ENCODE data around the gene HSPBAP1.

HSPBAP1 gene

DNA sequence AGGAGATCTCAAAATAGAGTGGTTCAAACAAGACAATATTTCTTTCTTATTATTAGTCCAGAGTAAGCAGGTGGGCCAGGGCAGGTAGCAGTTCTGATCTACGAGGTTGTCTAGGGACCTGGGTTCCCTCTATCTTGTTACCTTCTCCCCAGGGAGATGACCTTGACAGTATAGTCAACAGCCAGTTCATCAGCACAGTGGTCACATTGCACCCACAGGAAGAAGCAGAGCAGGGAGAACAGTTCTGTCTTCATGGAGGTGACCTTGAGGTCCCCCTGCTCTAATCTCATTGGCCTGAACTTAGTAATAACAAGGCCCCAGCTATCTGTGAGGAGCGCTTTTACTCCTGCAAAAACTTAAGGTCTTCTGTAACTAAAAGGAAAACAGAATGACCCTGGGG lies 23.0 kb upstream of the HSPBAP1 start:
- no peak overlapping the region for H3K4me3 ChIP-seq (ENCODE audit: low read length)
- no peaks in the 10 kb centered on the region for H4K20me1 ChIP-seq (ENCODE audit: insufficient read depth, low read length)
- H3K27ac ChIP-seq (ENCODE audit: low read length): no peak overlapping the region
- no peak overlapping the region for H3K4me2 ChIP-seq (ENCODE audit: low read depth, low read length)
- no peaks in the 10 kb centered on the region for H3K9me3 ChIP-seq (replicated peaks; ENCODE audit: insufficient read depth, low read length)
- no peaks in the 10 kb centered on the region for H3K9me2 ChIP-seq (replicated peaks; ENCODE audit: insufficient read depth, low read length)
- no peak overlapping the region for H2AFZ ChIP-seq (ENCODE audit: low read length)
- DNase-seq: no peak
- no peaks in the 10 kb centered on the region for H3K27me3 ChIP-seq (replicated peaks; ENCODE audit: insufficient read depth, low read length)
- peaks cover 14% of the 10 kb centered on the region; the same call in 1 of the 2 replicates for H3K4me1 ChIP-seq (ENCODE audit: low read length)
- no peaks in the 10 kb centered on the region for H3K36me3 ChIP-seq (replicated peaks; ENCODE audit: insufficient read depth, low read length)
- H3K79me2 ChIP-seq (ENCODE audit: low read length): no peaks in the 10 kb centered on the region
- H3K9ac ChIP-seq (ENCODE audit: low read length): no peak overlapping the region
- TF ChIP-seq EZH2 (optimal IDR thresholded peaks at IDR 0.05; ENCODE audit: low read depth, low read length): no peak
- H3F3A ChIP-seq (ENCODE audit: insufficient read depth, low read length): 0 out of 2 replicates have a peak, but pooled peaks cover 3% of the 10 kb centered on the region

DNA sequence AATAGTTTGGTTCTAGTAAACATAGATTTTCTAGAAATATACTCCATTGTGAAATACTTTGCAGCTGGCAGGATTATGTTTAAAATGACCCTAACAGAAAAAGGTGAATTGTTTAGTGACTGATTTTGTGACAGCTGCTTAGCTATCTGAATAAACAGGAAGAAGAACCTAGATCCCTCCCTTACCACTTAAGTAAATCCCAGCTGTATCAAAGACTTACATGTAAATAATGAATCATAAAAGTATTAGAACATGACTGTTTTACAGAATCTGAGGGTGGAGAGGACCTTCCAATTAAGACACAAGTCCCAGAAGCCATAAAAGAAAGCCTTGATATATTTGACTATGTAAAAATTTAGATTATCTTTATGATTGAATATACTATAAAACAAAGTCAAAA lies 17.1 kb upstream of the HSPBAP1 start:
- DNase-seq: no peak
- no peaks in the 10 kb centered on the region for H3K9me3 ChIP-seq (replicated peaks; ENCODE audit: insufficient read depth, low read length)
- H3F3A ChIP-seq (ENCODE audit: insufficient read depth, low read length): no peaks in the 10 kb centered on the region
- TF ChIP-seq EZH2phosphoT487 (IDR thresholded peaks at IDR 0.05; ENCODE audit: low read length) (no peak), EZH2 (optimal IDR thresholded peaks at IDR 0.05; ENCODE audit: low read depth, low read length) (no peak)
- TF ChIP-seq, protein P1, sequence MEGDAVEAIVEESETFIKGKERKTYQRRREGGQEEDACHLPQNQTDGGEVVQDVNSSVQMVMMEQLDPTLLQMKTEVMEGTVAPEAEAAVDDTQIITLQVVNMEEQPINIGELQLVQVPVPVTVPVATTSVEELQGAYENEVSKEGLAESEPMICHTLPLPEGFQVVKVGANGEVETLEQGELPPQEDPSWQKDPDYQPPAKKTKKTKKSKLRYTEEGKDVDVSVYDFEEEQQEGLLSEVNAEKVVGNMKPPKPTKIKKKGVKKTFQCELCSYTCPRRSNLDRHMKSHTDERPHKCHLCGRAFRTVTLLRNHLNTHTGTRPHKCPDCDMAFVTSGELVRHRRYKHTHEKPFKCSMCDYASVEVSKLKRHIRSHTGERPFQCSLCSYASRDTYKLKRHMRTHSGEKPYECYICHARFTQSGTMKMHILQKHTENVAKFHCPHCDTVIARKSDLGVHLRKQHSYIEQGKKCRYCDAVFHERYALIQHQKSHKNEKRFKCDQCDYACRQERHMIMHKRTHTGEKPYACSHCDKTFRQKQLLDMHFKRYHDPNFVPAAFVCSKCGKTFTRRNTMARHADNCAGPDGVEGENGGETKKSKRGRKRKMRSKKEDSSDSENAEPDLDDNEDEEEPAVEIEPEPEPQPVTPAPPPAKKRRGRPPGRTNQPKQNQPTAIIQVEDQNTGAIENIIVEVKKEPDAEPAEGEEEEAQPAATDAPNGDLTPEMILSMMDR (IDR thresholded peaks at IDR 0.05; ENCODE audit: low read length): no peak
- H3K27ac ChIP-seq (ENCODE audit: low read length): no peak overlapping the region
- H3K9ac ChIP-seq (ENCODE audit: low read length): no peak overlapping the region
- no peaks in the 10 kb centered on the region for H3K79me2 ChIP-seq (ENCODE audit: low read length)
- no peak overlapping the region for H3K4me3 ChIP-seq (ENCODE audit: low read length)
- H3K9me2 ChIP-seq (replicated peaks; ENCODE audit: insufficient read depth, low read length): no peaks in the 10 kb centered on the region
- no peaks in the 10 kb centered on the region for H3K27me3 ChIP-seq (replicated peaks; ENCODE audit: insufficient read depth, low read length)
- H4K20me1 ChIP-seq (ENCODE audit: insufficient read depth, low read length): no peaks in the 10 kb centered on the region
- no peaks in the 10 kb centered on the region for H3K4me1 ChIP-seq (ENCODE audit: low read length)
- no peaks in the 10 kb centered on the region for H3K36me3 ChIP-seq (replicated peaks; ENCODE audit: insufficient read depth, low read length)
- no peak overlapping the region for H2AFZ ChIP-seq (ENCODE audit: low read length)
- H3K4me2 ChIP-seq (ENCODE audit: low read depth, low read length): no peak overlapping the region

DNA sequence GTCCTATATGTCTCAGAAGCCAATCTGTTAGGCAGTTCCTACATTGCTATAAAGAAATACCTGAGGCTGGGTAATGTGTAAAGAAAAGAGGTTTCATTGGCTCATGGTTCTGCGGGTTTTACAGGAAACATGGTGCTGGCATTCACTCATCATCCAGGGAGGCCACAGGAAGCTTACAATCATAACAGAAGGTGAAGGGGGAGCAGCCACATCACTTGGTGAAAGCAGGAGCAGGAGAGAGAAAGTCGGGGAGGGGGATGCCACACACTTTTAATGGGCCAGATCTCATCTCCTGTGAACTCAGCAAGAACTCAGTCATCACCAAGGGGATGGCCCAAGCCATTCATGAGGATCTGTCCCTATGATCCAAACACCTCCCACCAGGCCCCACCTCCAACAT lies 10.3 kb upstream of the HSPBAP1 start:
- Histone ChIP-seq H3K27me3 (replicated peaks; ENCODE audit: insufficient read depth, low read length) (no peaks in the 10 kb centered on the region), H3K4me2 (ENCODE audit: low read depth, low read length) (no peak overlapping the region), H3K36me3 (replicated peaks; ENCODE audit: insufficient read depth, low read length) (no peaks in the 10 kb centered on the region), H4K20me1 (ENCODE audit: insufficient read depth, low read length) (no peaks in the 10 kb centered on the region), H3K27ac (ENCODE audit: low read length) (no peak overlapping the region), H3F3A (ENCODE audit: insufficient read depth, low read length) (no peaks in the 10 kb centered on the region), H3K9me3 (replicated peaks; ENCODE audit: insufficient read depth, low read length) (no peaks in the 10 kb centered on the region), H3K79me2 (ENCODE audit: low read length) (peaks cover 4% of the 10 kb centered on the region; the same call in 1 of the 2 replicates), H2AFZ (ENCODE audit: low read length) (no peak overlapping the region), H3K9ac (ENCODE audit: low read length) (no peak overlapping the region), H3K9me2 (replicated peaks; ENCODE audit: insufficient read depth, low read length) (no peaks in the 10 kb centered on the region), H3K4me1 (ENCODE audit: low read length) (no peaks in the 10 kb centered on the region), H3K4me3 (ENCODE audit: low read length) (no peak overlapping the region)
- no peak for DNase-seq
- TF ChIP-seq EZH2phosphoT487 (IDR thresholded peaks at IDR 0.05; ENCODE audit: low read length) (no peak), EZH2 (optimal IDR thresholded peaks at IDR 0.05; ENCODE audit: low read depth, low read length) (no peak)
- TF ChIP-seq, protein P1 (IDR thresholded peaks at IDR 0.05; ENCODE audit: low read length): no peak

DNA sequence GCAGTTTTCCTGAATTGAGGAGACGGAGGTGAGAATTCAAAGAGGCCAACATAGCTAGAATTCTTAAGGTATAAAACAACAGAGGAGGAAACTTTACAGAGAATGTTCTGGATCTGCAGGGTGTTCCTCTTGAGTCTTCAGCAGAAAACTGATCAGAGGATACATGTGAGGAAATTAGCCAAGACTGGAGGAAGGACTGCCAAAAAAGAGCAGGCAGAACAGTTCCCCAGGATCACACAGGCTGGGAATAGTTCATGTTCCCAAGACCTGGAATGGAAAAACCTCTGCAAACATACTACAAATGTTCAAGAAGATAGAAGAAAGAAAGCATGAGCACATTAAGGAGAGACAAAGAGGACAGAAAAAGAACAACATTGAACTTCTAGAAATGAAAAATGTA lies 8.7 kb upstream of the HSPBAP1 start:
- no peak overlapping the region for H3K27ac ChIP-seq (ENCODE audit: low read length)
- H2AFZ ChIP-seq (ENCODE audit: low read length): no peak overlapping the region
- no peaks in the 10 kb centered on the region for H3F3A ChIP-seq (ENCODE audit: insufficient read depth, low read length)
- no peaks in the 10 kb centered on the region for H3K9me3 ChIP-seq (replicated peaks; ENCODE audit: insufficient read depth, low read length)
- H3K79me2 ChIP-seq (ENCODE audit: low read length): peaks cover 9% of the 10 kb centered on the region; the same call in 1 of the 2 replicates
- no peak overlapping the region for H3K4me2 ChIP-seq (ENCODE audit: low read depth, low read length)
- no peaks in the 10 kb centered on the region for H3K36me3 ChIP-seq (replicated peaks; ENCODE audit: insufficient read depth, low read length)
- no peaks in the 10 kb centered on the region for H3K4me1 ChIP-seq (ENCODE audit: low read length)
- H3K9ac ChIP-seq (ENCODE audit: low read length): no peak overlapping the region
- H3K4me3 ChIP-seq (ENCODE audit: low read length): no peak overlapping the region
- DNase-seq: no peak
- no peaks in the 10 kb centered on the region for H4K20me1 ChIP-seq (ENCODE audit: insufficient read depth, low read length)
- H3K27me3 ChIP-seq (replicated peaks; ENCODE audit: insufficient read depth, low read length): no peaks in the 10 kb centered on the region
- H3K9me2 ChIP-seq (replicated peaks; ENCODE audit: insufficient read depth, low read length): no peaks in the 10 kb centered on the region
- TF ChIP-seq, protein P1 (IDR thresholded peaks at IDR 0.05; ENCODE audit: low read length): no peak
- TF ChIP-seq EZH2phosphoT487 (IDR thresholded peaks at IDR 0.05; ENCODE audit: low read length) (no peak), EZH2 (optimal IDR thresholded peaks at IDR 0.05; ENCODE audit: low read depth, low read length) (no peak)

Data from MM.1S (cell line).